AML-193 (cell line): Measurements from ENCODE around the gene THSD7A.

Experiments used
- DNase-seq, 2 experiments: peaks; one replicate each; lab custom pipeline; 2025; lab: John Stamatoyannopoulos, UW

The THSD7A gene, protein sequence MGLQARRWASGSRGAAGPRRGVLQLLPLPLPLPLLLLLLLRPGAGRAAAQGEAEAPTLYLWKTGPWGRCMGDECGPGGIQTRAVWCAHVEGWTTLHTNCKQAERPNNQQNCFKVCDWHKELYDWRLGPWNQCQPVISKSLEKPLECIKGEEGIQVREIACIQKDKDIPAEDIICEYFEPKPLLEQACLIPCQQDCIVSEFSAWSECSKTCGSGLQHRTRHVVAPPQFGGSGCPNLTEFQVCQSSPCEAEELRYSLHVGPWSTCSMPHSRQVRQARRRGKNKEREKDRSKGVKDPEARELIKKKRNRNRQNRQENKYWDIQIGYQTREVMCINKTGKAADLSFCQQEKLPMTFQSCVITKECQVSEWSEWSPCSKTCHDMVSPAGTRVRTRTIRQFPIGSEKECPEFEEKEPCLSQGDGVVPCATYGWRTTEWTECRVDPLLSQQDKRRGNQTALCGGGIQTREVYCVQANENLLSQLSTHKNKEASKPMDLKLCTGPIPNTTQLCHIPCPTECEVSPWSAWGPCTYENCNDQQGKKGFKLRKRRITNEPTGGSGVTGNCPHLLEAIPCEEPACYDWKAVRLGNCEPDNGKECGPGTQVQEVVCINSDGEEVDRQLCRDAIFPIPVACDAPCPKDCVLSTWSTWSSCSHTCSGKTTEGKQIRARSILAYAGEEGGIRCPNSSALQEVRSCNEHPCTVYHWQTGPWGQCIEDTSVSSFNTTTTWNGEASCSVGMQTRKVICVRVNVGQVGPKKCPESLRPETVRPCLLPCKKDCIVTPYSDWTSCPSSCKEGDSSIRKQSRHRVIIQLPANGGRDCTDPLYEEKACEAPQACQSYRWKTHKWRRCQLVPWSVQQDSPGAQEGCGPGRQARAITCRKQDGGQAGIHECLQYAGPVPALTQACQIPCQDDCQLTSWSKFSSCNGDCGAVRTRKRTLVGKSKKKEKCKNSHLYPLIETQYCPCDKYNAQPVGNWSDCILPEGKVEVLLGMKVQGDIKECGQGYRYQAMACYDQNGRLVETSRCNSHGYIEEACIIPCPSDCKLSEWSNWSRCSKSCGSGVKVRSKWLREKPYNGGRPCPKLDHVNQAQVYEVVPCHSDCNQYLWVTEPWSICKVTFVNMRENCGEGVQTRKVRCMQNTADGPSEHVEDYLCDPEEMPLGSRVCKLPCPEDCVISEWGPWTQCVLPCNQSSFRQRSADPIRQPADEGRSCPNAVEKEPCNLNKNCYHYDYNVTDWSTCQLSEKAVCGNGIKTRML (N-terminal part only)

DNA sequence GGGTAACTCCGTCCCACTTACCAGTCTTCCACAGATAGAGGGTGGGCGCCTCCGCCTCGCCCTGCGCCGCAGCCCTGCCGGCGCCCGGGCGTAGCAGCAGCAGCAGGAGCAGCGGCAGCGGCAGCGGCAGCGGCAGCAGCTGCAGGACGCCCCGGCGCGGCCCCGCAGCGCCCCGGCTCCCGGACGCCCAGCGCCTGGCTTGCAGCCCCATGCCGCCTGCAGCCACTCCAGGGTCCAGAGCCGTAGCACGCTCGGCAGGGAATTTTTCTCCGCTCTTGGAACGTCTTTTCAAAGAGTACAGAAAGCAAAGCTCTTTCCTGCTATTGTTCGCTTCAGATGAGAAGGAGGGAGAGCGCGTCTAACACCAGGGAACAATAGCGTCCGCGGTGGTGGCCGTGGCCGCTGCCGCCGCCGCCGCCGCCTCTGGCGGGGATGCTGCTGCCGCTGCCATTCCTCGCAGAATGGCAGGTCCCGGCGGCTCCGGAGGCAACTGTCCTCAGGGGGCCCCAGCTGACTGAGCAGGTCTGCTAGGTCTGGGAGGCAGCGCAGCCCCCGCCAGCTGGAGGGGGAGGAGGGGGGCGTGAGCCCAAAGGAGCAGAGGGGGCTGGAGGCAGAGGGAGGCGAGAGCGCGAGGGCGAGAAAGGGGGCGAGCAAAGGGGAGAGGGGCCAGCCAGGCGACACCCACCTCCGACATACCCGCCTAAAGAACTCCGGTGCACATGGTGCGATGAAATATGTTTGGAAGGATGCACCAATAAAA is at the start of gene THSD7A:
THSD7A (minus strand) TSS at position 463 of the 760 bp plus-strand sequence; CDS start at position 211, 252 bp downstream.
- no peak for DNase-seq

DNA sequence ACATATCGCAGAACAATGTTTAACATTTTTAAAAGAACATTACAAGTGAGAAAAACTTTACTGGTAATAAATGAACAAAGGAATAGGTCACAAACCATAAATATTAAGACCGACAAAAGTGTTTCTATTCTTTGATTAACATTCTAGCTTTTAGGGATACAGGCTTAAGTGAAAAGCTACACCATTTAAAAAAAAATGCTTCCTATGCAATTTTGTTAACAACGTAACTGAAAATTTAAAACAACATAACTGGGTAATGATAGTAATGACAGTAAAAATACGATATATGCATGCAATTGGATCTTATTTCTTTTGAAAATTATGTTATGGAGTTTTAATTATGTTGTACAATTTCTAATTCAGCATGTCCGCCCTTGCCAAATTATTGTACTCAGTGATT is 49.7 kb upstream of the THSD7A start:
- DNase-seq, result no peak

DNA sequence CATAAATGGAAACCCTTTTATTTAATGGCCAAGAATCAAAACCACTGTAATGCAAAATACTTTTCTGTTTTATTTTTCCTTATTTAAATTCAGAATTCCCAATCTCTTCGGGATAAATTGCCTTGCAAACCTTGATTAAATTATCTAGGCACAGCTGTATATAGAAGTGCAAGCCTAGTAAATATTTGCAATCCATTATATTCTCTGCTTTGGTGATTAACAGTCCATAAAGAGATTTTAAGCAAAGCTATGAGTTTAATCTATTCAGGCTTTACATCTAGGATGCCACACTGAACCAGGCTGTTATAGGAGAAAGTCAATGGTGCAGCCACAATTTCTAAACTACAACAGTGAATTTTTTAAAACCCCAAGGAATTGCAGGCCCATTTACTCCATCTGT is 43.6 kb upstream of the THSD7A start:
- no peak for DNase-seq

DNA sequence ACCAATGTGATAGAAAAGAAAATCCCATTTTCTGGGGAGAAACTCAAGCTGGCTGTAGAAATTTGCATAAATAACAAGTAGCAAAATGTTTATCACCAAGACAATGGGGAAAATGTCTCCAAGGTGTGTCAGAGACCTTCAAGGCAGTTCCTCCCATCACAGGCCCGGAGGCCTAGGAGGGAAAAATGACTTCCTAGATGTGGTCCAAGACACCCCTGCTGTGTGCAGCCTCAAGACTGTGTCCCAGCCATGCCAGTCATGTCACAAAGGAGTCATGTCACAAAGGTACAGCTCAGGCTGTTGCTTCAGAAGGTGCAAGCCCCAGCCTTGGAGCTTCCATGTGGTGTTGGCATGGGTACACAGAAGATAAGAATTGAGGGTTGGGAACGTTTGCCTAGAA is 33.7 kb upstream of the THSD7A start:
- DNase-seq, result no peak

DNA sequence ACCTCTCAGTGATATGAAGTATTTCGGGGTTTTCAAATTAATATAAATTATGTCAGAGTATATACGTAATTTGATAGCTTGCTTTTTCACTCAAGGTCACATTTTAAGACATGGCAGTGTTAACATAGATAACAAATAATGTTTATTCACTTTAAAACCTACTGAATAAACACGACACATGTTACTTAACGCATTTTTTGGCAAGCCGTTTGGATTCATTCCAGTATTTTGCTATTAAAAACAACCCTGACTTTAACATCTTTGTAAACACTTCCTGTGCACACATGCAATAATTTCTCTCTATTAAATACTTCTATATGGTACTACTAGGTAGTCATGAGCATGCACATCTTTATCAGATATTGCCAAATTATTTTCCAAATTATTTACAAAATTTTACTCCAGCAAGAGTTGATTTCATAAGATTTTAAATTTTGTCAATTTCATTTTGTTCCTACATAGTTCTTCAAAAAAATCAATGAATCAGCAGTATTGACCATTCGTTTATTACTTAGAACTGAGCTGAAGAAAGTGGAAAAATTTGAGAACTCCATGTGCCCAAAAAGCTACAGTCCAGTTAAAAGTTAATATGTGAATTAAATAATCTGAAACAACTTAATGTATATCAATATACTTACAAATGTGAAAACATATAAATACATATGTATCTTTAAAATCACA is 26.8 kb upstream of the THSD7A start:
- no peak for DNase-seq

DNA sequence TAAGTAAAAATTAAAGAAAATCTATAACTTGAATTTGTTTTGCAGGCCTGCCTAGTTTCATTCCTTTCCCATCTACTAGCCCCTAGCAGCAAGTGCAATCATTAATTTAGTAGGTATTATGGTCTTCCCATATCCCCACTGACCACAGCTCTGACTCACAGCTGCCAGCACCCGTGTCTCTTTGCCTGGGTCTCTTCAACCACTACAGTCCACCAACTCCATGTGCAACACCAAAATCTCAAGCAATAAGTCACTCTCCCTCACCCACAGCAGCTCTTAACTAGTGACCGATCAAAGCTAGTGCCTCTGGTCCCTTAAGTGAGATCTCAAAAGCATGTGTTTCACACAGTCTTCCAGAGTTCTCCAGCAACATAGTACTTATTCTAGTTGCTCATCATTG is 26.0 kb upstream of the THSD7A start:
- DNase-seq, result no peak

DNA sequence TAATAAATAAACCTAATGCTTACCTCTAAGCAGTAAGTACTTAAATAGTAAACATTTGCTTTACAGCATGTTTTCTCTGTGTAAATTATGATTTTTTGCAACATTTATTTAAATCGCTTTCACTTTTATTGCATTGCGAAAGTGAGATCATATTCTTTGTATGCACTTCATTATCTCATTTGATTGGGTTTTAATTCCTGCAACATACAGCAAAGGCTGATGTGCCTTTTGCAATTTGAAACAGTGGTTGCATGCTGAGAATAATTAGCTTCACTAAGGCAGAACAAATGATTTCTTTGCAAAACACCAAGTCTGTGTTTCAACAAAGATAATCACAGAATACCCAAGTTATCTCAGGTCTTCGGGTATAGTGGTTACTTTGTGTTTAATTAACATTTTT is 16.3 kb upstream of the THSD7A start:
- no peak for DNase-seq

DNA sequence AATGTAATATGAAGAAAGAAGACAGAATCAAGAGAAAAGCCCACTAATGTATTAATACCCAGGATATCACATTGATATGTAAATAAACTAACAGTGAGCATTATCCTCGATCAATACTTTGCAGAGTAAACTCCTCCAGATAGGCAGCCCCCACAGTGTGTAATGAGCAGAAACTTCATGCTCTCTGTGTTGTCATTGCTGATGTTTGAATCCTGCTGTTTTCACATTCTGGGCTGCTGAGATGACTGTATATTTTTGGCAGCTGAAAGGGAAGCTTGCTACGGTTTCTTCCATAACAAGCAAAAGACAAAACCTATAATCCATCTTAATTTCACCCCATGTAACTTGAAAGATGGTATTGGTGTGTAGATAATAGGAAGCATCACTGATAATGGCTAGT is 15.3 kb upstream of the THSD7A start:
- no peak for DNase-seq

DNA sequence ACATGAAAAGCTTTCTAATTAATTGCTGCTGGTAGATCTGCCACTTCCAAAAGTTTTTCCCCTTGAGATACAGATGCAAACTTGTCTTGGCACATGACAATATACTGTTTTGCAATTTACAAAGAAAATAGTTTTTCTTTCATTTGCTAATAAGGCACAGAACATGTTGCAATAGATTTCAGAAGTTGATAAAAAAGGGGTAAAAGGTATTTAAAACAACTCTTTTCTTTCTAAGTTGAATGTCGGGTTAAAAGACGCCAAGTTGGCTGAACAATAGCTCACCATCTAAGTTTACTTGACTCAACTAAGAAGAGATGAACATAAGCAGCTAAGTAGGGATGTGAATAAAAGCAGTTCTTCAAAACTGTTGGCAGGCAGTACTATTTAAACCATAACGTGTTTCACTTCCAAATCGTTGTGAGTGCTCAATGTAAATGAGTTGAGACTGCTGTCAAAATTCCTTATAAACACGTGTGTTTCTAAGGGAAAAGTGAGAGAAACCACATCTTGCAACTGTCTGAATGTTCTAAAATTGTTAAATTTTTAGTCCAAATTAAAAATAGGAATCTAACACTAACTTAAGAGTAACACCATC is 14.5 kb upstream of the THSD7A start:
- no peak for DNase-seq

DNA sequence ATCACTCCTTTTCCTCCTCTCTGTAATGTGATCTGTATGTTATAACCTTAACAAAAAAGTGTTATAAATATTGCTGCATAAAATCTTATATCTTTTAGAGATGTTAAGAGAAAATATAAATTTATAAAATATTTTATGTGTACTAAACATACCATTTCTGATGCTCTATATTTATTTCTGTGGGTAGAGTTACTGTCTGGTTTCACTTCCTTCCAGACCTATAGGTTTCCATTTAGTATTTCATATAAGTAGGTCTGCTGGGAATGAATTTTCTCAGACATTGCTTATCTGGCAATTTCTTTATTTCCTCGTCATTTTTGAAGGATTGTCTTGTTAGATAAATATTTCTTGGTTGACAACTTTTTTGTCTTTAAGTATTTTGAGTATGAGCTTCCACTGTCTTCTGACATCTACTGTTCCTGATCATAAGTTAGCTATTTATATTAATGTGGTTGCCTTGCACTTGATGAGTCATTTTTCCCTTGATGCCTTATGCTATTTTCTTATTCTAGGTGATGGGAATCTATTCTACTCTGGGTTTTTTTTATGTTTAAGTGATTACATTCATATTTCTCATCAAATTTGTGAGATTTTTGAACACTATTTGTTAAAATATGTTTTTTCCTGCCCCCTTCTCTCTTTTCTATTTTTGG is 11.2 kb upstream of the THSD7A start:
- no peak for DNase-seq

DNA sequence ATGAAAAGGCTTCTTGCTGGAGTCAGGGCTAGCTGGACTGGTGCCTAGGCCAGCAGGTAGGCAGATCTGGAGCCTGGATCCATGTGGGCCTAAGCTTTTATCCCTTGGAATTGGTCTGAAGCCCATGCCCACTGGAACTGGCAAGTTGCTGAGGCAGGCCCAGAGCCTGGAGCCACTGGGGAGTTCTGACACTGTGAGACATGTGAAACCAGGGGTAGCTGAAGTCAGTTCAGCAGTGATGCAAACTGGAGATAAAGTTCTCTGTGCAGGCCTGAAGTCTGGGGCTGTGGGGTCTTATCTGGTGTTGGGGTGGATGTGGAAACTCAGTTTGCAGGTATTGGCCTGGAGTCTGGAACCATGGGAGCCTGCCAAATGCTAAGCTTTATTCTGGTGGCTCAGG is 9.7 kb upstream of the THSD7A start:
- DNase-seq, result no peak

DNA sequence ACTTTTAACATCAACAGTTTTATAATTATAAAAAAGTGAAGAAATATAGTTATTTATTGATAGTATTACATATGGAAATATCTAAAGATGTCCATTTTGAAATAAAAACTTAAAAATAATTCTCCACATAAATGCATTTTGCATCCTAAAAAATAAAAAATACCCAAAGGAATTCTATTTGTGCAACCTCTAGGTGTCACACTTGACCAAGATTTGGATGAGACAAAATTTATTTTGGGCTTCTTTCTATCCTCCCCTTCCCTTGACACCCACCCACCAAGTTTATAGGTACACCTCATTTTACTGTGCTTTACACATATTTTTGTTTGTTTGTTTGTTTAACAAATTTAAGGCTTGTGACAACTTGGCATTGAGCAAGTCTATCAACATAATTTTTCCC is 3.3 kb upstream of the THSD7A start:
- no peak for DNase-seq

DNA sequence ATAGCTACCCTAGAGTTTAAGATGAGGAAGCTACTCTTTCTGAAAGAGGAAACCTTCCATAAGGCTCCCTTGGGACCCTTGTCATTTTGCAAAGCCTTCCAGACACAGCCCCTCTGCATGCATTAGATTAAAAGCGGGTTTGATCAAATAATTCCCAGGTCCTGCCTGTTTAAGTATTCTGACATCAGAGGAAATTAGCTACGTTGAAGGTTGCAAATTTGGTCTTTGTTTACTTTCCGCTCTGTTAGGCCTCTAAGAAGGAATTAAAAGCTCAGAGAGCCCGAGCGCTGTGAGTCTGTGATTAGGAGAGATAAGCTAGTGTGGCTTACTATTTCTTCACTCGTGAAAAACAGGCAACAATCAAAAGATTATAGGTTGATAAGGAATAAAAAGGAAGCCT is 1.4 kb upstream of the THSD7A start:
- no peak for DNase-seq

DNA sequence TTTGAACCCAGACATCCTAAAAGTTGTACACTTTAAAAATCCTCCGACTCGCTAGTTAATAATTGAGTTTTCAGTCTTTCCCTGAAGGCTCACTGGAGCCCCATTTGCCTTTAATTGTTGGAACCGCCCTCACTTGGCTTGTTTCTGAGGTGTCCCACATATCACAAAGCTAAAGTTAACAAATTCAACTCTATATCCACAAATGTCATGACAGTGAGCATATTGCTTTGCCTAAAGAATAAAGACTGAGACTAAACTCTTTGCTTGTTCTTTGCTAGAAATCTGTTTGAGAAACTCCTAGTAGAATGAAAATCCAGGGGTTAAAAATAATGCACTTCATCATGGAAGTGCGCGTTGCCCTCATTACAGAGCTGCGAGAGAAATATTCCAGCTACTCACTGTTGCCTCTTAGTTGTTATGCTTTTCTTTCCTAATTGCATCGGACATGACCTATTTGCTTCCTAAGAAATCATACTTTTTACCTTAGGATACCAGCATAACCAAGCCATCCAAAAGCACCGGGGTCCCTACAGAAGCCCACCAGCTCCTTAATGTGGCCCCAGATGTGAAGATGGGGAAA is 752 bp downstream of the THSD7A start:
- DNase-seq, result no peak

DNA sequence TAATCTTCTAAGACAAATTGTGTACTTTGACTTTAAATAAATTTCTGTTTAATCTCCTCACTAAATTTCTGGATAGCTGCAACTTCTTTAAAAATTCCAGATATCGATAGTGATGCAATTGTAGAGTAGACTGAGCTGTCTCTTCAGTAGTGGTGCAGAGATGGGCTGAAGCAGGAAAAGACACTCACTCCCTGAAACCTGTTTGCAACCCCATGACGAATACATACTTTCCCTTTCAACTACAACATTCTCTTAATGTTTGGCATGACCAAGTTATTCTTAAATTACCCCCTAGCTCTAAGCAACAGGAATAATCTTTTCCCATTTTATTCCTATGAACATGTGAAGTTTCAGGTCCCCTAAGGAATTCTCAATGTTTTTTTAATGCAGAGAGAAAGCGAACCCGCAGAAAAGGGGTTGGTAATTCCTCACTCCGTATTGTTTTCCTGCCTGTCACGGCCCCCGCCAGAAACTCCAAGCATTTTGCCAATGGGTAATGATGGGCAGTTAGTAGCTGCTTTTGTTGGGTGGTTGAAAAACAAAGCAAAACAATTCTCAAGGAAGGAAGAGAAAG is 1.3 kb downstream of the THSD7A start:
- DNase-seq, result no peak

DNA sequence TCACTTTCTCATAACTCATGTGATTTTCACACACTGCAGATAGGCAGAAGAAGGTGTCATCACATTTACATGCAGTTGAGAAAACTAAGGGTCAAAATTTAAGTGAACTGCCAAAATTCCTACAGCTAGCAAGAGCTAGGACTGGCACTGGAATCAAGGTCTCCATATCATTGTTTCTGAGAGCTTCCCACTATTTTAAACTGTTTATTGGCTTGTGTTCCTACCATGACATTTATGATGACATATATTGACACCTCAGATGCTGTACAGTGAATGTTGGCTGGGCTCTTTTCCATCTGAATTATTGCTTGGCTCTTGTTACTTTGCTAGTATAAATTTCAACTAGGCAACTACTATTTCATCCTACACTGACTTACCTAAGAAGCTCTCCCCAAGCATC is 2.0 kb downstream of the THSD7A start:
- DNase-seq, result no peak

DNA sequence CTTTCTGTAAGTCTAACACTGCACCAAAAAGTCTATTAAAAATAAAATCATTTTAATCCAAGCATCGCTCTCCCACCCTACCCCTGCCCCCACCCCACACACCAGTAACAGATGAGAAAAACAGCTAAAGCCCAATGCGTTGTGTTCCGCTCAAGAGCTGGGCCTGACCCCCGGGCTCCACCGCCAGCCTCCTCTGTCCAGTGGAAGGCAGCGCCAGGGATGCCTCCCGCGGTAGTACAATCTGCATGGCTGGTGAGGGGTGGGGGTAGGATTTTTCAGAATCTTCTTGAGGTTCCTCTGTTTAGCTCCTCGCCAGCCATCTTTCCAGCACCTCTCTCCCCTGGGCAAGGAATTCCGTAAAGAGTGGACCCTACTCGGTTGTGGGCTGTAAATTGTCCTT is 12.1 kb downstream of the THSD7A start:
- DNase-seq, result no peak

DNA sequence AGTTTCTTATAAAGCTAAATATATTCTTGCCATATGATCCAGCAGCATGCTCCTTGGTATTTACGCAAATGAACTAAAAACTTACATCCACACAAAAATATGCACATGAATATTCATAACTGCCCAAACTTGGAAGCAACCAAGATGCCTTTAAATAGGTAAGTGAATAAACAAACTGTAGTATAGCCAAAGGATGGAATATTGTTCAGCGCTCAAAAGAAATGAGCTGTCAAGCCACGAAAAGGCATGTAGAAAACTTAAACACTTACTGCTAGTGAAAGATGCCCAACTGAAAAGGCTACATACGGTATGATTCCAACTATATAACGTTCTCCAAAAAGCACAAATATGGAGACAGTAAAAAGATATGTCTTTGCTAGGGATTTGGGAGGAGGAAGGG is 12.7 kb downstream of the THSD7A start:
- DNase-seq, result no peak

DNA sequence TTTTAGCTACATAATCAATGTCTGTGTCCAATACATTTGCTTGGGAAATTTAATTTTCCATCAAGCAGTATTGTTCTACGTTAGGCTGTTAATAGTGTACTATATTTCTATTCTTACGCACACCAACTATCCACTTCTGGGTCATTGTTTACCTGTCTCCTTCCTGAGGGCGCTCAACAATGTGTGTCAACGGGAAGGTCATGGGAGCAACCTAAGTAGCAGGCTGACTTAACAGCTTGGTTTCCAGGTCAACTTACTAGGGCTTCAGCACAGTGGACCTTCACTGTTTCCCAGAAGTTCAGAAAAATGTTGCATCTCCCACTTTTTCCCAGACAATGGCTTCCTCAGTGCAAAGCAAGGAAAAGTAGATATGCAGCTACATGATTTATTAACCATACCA is 13.7 kb downstream of the THSD7A start:
- no peak for DNase-seq
